ENCODE data around the gene AVEN. TPM values are rescaled to one million over a fixed set of nuclear protein-coding genes. Genes with fewer than 3 reads are reported as not detected.

Gene AVEN
- total and polyA plus RNA-seq, 2 of the 8 experiments (the other 6 are each of a cell fraction or from before 2014, with no cell fraction given) = 5.5 to 17.0 TPM

- TF ChIP-seq, protein P1, sequence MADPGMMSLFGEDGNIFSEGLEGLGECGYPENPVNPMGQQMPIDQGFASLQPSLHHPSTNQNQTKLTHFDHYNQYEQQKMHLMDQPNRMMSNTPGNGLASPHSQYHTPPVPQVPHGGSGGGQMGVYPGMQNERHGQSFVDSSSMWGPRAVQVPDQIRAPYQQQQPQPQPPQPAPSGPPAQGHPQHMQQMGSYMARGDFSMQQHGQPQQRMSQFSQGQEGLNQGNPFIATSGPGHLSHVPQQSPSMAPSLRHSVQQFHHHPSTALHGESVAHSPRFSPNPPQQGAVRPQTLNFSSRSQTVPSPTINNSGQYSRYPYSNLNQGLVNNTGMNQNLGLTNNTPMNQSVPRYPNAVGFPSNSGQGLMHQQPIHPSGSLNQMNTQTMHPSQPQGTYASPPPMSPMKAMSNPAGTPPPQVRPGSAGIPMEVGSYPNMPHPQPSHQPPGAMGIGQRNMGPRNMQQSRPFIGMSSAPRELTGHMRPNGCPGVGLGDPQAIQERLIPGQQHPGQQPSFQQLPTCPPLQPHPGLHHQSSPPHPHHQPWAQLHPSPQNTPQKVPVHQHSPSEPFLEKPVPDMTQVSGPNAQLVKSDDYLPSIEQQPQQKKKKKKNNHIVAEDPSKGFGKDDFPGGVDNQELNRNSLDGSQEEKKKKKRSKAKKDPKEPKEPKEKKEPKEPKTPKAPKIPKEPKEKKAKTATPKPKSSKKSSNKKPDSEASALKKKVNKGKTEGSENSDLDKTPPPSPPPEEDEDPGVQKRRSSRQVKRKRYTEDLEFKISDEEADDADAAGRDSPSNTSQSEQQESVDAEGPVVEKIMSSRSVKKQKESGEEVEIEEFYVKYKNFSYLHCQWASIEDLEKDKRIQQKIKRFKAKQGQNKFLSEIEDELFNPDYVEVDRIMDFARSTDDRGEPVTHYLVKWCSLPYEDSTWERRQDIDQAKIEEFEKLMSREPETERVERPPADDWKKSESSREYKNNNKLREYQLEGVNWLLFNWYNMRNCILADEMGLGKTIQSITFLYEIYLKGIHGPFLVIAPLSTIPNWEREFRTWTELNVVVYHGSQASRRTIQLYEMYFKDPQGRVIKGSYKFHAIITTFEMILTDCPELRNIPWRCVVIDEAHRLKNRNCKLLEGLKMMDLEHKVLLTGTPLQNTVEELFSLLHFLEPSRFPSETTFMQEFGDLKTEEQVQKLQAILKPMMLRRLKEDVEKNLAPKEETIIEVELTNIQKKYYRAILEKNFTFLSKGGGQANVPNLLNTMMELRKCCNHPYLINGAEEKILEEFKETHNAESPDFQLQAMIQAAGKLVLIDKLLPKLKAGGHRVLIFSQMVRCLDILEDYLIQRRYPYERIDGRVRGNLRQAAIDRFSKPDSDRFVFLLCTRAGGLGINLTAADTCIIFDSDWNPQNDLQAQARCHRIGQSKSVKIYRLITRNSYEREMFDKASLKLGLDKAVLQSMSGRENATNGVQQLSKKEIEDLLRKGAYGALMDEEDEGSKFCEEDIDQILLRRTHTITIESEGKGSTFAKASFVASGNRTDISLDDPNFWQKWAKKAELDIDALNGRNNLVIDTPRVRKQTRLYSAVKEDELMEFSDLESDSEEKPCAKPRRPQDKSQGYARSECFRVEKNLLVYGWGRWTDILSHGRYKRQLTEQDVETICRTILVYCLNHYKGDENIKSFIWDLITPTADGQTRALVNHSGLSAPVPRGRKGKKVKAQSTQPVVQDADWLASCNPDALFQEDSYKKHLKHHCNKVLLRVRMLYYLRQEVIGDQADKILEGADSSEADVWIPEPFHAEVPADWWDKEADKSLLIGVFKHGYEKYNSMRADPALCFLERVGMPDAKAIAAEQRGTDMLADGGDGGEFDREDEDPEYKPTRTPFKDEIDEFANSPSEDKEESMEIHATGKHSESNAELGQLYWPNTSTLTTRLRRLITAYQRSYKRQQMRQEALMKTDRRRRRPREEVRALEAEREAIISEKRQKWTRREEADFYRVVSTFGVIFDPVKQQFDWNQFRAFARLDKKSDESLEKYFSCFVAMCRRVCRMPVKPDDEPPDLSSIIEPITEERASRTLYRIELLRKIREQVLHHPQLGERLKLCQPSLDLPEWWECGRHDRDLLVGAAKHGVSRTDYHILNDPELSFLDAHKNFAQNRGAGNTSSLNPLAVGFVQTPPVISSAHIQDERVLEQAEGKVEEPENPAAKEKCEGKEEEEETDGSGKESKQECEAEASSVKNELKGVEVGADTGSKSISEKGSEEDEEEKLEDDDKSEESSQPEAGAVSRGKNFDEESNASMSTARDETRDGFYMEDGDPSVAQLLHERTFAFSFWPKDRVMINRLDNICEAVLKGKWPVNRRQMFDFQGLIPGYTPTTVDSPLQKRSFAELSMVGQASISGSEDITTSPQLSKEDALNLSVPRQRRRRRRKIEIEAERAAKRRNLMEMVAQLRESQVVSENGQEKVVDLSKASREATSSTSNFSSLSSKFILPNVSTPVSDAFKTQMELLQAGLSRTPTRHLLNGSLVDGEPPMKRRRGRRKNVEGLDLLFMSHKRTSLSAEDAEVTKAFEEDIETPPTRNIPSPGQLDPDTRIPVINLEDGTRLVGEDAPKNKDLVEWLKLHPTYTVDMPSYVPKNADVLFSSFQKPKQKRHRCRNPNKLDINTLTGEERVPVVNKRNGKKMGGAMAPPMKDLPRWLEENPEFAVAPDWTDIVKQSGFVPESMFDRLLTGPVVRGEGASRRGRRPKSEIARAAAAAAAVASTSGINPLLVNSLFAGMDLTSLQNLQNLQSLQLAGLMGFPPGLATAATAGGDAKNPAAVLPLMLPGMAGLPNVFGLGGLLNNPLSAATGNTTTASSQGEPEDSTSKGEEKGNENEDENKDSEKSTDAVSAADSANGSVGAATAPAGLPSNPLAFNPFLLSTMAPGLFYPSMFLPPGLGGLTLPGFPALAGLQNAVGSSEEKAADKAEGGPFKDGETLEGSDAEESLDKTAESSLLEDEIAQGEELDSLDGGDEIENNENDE (IDR thresholded peaks at IDR 0.05; ENCODE audit: insufficient replicate concordance, low read length) = no peak
- TF ChIP-seq, protein P2, sequence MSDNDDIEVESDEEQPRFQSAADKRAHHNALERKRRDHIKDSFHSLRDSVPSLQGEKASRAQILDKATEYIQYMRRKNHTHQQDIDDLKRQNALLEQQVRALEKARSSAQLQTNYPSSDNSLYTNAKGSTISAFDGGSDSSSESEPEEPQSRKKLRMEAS (IDR thresholded peaks at IDR 0.05) = no peak
Observed at GRCh38 chr15:33964665-33965040, 74.4 kb downstream of the AVEN start (continued).

Measured in H1 (cell line).